Gastroesophageal sphincter (tissue), 3 donors: ENCODE results near the gene MRPL51.
"Not testable (repeated sequence)": the region's sequence is repeated elsewhere in the genome, so short reads cannot be mapped to it uniquely, and the experiment has no call there.

ENCODE experiments used
- POLR2AphosphoS5 ChIP-seq: sonication (generic); formaldehyde crosslinking; IDR thresholded peaks from one replicate; pipeline ENCODE4 v1.6.1; 2017; ENCODE audit warnings: antibody characterized with exemption
- TF ChIP-seq, protein P1 (sequence below), 4 experiments: fragments of 200-600 bp in 2 of 4; fragments of 450-650 bp in 2 of 4; sonication (generic) in 1 of 4; IDR thresholded peaks; one replicate each; pipeline ENCODE4 v1.5.1; 2017 to 2019; ENCODE audit warnings: antibody characterized with exemption in 4 of 4, mild to moderate bottlenecking in 2 of 4, moderate library complexity in 2 of 4

GRCh38 chr12:6467571-6468282 is 25.3 kb downstream of the MRPL51 start:
- TF ChIP-seq, protein P1, sequence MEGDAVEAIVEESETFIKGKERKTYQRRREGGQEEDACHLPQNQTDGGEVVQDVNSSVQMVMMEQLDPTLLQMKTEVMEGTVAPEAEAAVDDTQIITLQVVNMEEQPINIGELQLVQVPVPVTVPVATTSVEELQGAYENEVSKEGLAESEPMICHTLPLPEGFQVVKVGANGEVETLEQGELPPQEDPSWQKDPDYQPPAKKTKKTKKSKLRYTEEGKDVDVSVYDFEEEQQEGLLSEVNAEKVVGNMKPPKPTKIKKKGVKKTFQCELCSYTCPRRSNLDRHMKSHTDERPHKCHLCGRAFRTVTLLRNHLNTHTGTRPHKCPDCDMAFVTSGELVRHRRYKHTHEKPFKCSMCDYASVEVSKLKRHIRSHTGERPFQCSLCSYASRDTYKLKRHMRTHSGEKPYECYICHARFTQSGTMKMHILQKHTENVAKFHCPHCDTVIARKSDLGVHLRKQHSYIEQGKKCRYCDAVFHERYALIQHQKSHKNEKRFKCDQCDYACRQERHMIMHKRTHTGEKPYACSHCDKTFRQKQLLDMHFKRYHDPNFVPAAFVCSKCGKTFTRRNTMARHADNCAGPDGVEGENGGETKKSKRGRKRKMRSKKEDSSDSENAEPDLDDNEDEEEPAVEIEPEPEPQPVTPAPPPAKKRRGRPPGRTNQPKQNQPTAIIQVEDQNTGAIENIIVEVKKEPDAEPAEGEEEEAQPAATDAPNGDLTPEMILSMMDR (IDR thresholded peaks at IDR 0.05): not testable (repeated sequence)
- not testable (repeated sequence) for TF ChIP-seq POLR2AphosphoS5
